HepG2 (cell line): ENCODE data around the gene C1S. TPM values are rescaled to one million over a fixed set of nuclear protein-coding genes. Genes with fewer than 3 reads are reported as not detected.

Experiments
- AGO1 ChIP-seq: fragments of 200-400 bp; formaldehyde crosslinking; IDR thresholded peaks from 2 replicates; pipeline ENCODE4 v1.6.1; 2017; ENCODE audit warnings: mild to moderate bottlenecking, low read depth, low read length, moderate library complexity; ENCODE audit not compliant: poor library complexity, severe bottlenecking
- DR1 ChIP-seq: sonication (generic); formaldehyde crosslinking; IDR thresholded peaks from 2 replicates; pipeline ENCODE4 v1.8.0; 2021; ENCODE audit warnings: mild to moderate bottlenecking, missing genetic modification reagents, inconsistent platforms
- KAT8 ChIP-seq: IDR thresholded peaks from 2 replicates; pipeline ENCODE4 v1.6.1; 2016; ENCODE audit warnings: missing genetic modification reagents, missing compliant biosample characterization
- MED13 ChIP-seq: sonication (generic); formaldehyde crosslinking; IDR thresholded peaks from 2 replicates; pipeline ENCODE4 v1.5.0; 2020; ENCODE audit warnings: missing genetic modification reagents
- MTF2 ChIP-seq: sonication (generic); formaldehyde crosslinking; IDR thresholded peaks from 2 replicates; pipeline ENCODE4 v1.5.0; 2020; ENCODE audit warnings: missing genetic modification reagents, borderline replicate concordance
- NFRKB ChIP-seq: fragments of 450-650 bp; IDR thresholded peaks from 2 replicates; pipeline ENCODE4 v1.6.1; 2017
- NFYC ChIP-seq: IDR thresholded peaks from 2 replicates; pipeline ENCODE4 v1.6.1; 2016; ENCODE audit warnings: missing genetic modification reagents, missing compliant biosample characterization
- PHF21A ChIP-seq: sonication (generic); formaldehyde crosslinking; IDR thresholded peaks from 2 replicates; pipeline ENCODE4 v1.5.0; 2020; ENCODE audit warnings: mild to moderate bottlenecking, missing genetic modification reagents
- PLRG1 ChIP-seq: fragments of 450-650 bp; conservative IDR thresholded peaks from 2 replicates; pipeline ENCODE4 v1.6.1; 2016
- POLR2AphosphoS5 ChIP-seq: IDR thresholded peaks from 2 replicates; pipeline ENCODE4 v1.6.1; 2012; ENCODE audit warnings: low read depth, low read length
- PRMT3 ChIP-seq: sonication (generic); formaldehyde crosslinking; IDR thresholded peaks from 2 replicates; pipeline ENCODE4 v1.8.1; 2022; ENCODE audit warnings: low read depth, mild to moderate bottlenecking, moderate library complexity, missing genetic modification reagents, borderline replicate concordance
- SAP130 ChIP-seq: IDR thresholded peaks from 2 replicates; pipeline ENCODE4 v1.6.1; 2016; ENCODE audit warnings: low read depth
- SIX1 ChIP-seq: sonication (generic); formaldehyde crosslinking; IDR thresholded peaks from 2 replicates; pipeline ENCODE4 v1.4.0; 2020; ENCODE audit warnings: missing genetic modification reagents, borderline replicate concordance
- TBX3 ChIP-seq: fragments of 450-650 bp; IDR thresholded peaks from 2 replicates; pipeline ENCODE4 v1.6.1; 2017; ENCODE audit warnings: antibody characterized with exemption, mild to moderate bottlenecking, inconsistent platforms, borderline replicate concordance
- ZFP1 ChIP-seq: IDR thresholded peaks from 2 replicates; pipeline ENCODE4 v1.6.1; 2016
- ZFP36L1 ChIP-seq: sonication (generic); formaldehyde crosslinking; IDR thresholded peaks from 2 replicates; pipeline ENCODE4 v1.8.0; 2022; ENCODE audit warnings: mild to moderate bottlenecking, missing genetic modification reagents, moderate library complexity
- ZNF616 ChIP-seq: sonication (generic); formaldehyde crosslinking; IDR thresholded peaks from 2 replicates; pipeline ENCODE4 v1.5.0; 2020; ENCODE audit warnings: low read depth, mild to moderate bottlenecking, missing genetic modification reagents
- ZNF775 ChIP-seq: sonication (generic); formaldehyde crosslinking; IDR thresholded peaks from 2 replicates; pipeline ENCODE4 v1.4.0; 2020; ENCODE audit warnings: missing genetic modification reagents, mild to moderate bottlenecking, moderate library complexity, borderline replicate concordance
- polyA plus RNA-seq, 8 experiments: library from polyadenylated mRNA; depleted of rRNA in 3 of 8; stranded (reverse) in 7 of 8; unstranded in 1 of 8; fragments of >200 nt; fragmentation: Illumina TruSeq in 4 of 8; extraction: Trizol in 4 of 8; gene quantifications; 2 replicates each; pipeline versions ENCODE4 v1.2.1 to v1.2.3, GENCODE V29; 2011 to 2016; ENCODE audit warnings: low read depth in 4 of 8, missing spikeins in 1 of 8, mixed read lengths in 1 of 8; ENCODE audit not compliant: insufficient read depth in 1 of 8
- total RNA-seq, 5 experiments: library from RNA; depleted of rRNA; stranded (reverse); fragments of >200 nt; fragmentation: Illumina TruSeq; extraction: Trizol; gene quantifications; 2 replicates each; pipeline ENCODE4 v1.2.3, GENCODE V29; 2016; ENCODE audit warnings: low read depth in 1 of 5
- TF ChIP-seq, protein P1 (sequence below): sonication (generic); formaldehyde crosslinking; IDR thresholded peaks from 2 replicates; pipeline ENCODE4 v1.5.0; 2020; ENCODE audit warnings: mild to moderate bottlenecking, missing genetic modification reagents, moderate library complexity
- TF ChIP-seq, protein P2 (sequence below): sonication (generic); formaldehyde crosslinking; IDR thresholded peaks from 2 replicates; pipeline ENCODE4 v1.5.0; 2020; ENCODE audit warnings: missing genetic modification reagents, mild to moderate bottlenecking, borderline replicate concordance
- TF ChIP-seq, protein P3 (sequence below): sonication (generic); formaldehyde crosslinking; IDR thresholded peaks from 2 replicates; pipeline ENCODE4 v1.4.0; 2020; ENCODE audit warnings: missing genetic modification reagents, borderline replicate concordance
- TF ChIP-seq, protein P4 (sequence below): sonication (generic); formaldehyde crosslinking; IDR thresholded peaks from 2 replicates; pipeline ENCODE4 v1.5.0; 2020; ENCODE audit warnings: missing genetic modification reagents
- TF ChIP-seq, protein P5 (sequence below): sonication (generic); formaldehyde crosslinking; IDR thresholded peaks from 2 replicates; pipeline ENCODE4 v1.5.0; 2020; ENCODE audit warnings: missing genetic modification reagents

Gene C1S
- total and polyA plus RNA-seq, 2 of the 13 experiments (the other 11 are each of a cell fraction or from before 2014, with no cell fraction given): 14.5 to 18.2 TPM

DNA sequence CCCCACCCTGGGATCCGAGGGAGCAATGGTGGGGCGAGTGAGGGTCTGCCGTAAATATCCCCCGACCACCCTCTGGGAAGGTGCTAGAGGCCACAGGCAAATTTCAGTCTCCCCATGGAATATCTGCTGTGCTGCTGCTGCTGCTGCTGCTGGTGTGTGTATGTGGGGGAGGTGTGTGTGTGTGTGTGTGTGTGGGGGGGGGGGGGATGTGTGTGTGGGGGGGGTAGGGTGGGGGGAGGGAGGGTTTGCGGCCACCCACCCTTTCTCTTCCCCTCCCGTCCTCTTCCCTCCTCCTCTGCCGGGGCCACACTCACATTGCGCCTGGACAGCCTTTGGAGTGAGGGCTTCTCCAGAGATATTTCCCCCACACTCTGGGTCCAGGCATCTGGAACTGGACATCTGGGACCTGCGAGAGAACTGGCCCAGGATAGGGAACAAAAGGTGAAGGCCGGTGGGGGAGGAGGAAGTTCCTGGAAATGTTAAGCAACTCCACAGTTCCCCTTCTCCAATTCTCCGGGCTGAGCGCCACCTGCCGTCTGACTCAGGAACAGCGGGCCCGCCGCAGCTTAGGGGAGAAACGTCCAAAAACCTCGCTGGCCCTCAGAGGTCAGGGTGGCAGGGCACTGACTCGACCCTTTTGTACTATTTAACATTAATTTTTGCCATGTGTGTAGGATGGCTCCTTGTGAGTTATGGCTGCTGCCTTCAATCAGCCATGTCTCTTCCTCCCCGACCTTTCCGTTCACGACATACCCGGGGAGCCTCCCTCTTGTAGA lies 48.5 kb downstream of the C1S start, which contains the start of gene C1RL (continued):
- TF ChIP-seq SAP130 (CRISPR knock-in tag) (peak; percentile 64; the same call in 1 of the 2 replicates), POLR2AphosphoS5 (peak; percentile 68), NFRKB (no peak), ZNF616 (CRISPR knock-in tag) (no peak; the same call in 1 of the 2 replicates), ZFP36L1 (CRISPR knock-in tag) (no peak), PLRG1 (no peak), PRMT3 (CRISPR knock-in tag) (0 out of 2 replicates have a peak, but pooled peaks have one; percentile 36), SIX1 (CRISPR knock-in tag) (no peak), DR1 (CRISPR knock-in tag) (no peak; the same call in 1 of the 2 replicates), TBX3 (no peak), AGO1 (no peak), KAT8 (peak; percentile 68; the same call in 1 of the 2 replicates), NFYC (CRISPR knock-in tag) (no peak), ZNF775 (no peak), PHF21A (CRISPR knock-in tag) (peak; percentile 77), MTF2 (CRISPR knock-in tag) (no peak), MED13 (CRISPR knock-in tag) (peak; percentile 49; the same call in 1 of the 2 replicates), ZFP1 (CRISPR knock-in tag) (peak; percentile 45; the same call in 1 of the 2 replicates)
- TF ChIP-seq, protein P1, sequence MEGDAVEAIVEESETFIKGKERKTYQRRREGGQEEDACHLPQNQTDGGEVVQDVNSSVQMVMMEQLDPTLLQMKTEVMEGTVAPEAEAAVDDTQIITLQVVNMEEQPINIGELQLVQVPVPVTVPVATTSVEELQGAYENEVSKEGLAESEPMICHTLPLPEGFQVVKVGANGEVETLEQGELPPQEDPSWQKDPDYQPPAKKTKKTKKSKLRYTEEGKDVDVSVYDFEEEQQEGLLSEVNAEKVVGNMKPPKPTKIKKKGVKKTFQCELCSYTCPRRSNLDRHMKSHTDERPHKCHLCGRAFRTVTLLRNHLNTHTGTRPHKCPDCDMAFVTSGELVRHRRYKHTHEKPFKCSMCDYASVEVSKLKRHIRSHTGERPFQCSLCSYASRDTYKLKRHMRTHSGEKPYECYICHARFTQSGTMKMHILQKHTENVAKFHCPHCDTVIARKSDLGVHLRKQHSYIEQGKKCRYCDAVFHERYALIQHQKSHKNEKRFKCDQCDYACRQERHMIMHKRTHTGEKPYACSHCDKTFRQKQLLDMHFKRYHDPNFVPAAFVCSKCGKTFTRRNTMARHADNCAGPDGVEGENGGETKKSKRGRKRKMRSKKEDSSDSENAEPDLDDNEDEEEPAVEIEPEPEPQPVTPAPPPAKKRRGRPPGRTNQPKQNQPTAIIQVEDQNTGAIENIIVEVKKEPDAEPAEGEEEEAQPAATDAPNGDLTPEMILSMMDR: peak; percentile 95
- TF ChIP-seq, protein P2, sequence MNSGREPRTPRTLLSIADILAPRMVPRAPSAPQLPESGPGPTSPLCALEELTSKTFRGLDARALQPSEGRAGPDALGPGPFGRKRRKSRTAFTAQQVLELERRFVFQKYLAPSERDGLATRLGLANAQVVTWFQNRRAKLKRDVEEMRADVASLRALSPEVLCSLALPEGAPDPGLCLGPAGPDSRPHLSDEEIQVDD (CRISPR knock-in tag): no peak
- TF ChIP-seq, protein P3, sequence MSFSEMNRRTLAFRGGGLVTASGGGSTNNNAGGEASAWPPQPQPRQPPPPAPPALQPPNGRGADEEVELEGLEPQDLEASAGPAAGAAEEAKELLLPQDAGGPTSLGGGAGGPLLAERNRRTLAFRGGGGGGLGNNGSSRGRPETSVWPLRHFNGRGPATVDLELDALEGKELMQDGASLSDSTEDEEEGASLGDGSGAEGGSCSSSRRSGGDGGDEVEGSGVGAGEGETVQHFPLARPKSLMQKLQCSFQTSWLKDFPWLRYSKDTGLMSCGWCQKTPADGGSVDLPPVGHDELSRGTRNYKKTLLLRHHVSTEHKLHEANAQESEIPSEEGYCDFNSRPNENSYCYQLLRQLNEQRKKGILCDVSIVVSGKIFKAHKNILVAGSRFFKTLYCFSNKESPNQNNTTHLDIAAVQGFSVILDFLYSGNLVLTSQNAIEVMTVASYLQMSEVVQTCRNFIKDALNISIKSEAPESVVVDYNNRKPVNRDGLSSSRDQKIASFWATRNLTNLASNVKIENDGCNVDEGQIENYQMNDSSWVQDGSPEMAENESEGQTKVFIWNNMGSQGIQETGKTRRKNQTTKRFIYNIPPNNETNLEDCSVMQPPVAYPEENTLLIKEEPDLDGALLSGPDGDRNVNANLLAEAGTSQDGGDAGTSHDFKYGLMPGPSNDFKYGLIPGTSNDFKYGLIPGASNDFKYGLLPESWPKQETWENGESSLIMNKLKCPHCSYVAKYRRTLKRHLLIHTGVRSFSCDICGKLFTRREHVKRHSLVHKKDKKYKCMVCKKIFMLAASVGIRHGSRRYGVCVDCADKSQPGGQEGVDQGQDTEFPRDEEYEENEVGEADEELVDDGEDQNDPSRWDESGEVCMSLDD (CRISPR knock-in tag): no peak
- TF ChIP-seq, protein P4, sequence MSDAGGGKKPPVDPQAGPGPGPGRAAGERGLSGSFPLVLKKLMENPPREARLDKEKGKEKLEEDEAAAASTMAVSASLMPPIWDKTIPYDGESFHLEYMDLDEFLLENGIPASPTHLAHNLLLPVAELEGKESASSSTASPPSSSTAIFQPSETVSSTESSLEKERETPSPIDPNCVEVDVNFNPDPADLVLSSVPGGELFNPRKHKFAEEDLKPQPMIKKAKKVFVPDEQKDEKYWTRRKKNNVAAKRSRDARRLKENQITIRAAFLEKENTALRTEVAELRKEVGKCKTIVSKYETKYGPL (CRISPR knock-in tag): no peak
- TF ChIP-seq, protein P5, sequence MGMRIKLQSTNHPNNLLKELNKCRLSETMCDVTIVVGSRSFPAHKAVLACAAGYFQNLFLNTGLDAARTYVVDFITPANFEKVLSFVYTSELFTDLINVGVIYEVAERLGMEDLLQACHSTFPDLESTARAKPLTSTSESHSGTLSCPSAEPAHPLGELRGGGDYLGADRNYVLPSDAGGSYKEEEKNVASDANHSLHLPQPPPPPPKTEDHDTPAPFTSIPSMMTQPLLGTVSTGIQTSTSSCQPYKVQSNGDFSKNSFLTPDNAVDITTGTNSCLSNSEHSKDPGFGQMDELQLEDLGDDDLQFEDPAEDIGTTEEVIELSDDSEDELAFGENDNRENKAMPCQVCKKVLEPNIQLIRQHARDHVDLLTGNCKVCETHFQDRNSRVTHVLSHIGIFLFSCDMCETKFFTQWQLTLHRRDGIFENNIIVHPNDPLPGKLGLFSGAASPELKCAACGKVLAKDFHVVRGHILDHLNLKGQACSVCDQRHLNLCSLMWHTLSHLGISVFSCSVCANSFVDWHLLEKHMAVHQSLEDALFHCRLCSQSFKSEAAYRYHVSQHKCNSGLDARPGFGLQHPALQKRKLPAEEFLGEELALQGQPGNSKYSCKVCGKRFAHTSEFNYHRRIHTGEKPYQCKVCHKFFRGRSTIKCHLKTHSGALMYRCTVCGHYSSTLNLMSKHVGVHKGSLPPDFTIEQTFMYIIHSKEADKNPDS: no peak
